ENCODE measurements around the gene NR2F1-AS1. TPM values are rescaled to one million over a fixed set of nuclear protein-coding genes. Genes with fewer than 3 reads are reported as not detected.
"Not testable (repeated sequence)": the region's sequence is repeated elsewhere in the genome, so short reads cannot be mapped to it uniquely, and the experiment has no call there.

The NR2F1-AS1 gene
- total RNA-seq, 2 experiments from 2014 or later, result not detected

DNA sequence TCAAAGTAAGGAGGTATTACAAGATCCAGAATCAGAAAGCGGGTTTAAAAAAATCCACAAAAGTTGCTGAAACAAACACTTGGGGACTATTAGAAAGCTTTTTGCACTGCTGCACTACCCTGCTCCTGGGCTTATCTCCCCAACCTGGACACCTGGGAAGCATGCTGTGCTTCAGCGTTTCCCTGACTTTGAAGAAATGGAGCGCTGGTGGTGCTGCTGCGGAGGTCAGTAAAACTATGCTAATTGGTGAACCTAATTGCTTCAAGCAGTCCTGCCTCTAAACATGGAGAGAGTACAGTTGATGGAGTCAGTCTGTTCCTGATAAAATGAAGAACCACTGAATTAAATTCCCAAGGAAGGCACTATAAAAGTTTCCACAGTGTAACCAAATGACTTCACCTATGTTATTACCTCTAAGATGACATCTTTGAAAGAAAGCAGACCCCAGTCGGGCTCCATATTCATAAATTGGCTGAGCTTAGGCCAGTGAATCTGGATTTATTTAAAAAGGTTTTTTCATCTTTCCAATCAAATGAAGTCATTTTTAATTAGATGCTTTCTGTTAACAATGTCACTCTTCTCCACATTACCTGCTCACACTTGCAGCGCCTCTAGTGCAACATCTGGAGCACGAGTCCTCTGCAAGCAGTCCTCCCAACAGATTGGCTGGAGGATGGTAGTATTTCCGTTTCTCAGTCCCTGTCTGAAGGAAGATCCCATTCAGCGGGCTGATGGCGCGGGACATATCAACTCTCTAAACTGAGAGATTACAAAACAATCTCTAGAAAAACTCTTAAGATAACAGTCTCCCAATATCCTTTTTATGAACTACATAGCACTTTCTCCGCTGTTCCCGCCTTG lies 11.5 kb downstream of the NR2F1-AS1 start:
- ChIA-PET POLR2A (no interaction called here), CTCF (no interaction called here)

DNA sequence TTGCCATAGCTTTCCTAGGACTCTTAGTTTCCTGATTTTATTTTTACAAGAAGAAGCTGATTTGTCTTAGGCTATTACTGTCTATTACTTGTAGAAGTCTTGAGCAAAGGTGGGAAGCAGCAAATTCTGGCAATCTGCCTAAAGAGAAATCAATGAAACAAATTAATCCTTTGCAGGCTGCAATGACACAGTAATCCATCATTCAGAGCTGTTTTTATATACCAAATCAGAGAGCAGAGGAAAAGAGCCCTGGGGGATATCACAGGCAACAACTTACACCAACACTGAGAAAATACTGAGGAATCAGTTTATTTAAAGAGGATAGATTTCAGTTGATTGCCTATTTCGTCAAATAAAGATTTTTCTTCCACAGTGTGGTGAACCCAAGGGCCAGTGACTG lies 13.6 kb downstream of the NR2F1-AS1 start:
- ChIA-PET CTCF (no interaction called here), POLR2A (no interaction called here)

DNA sequence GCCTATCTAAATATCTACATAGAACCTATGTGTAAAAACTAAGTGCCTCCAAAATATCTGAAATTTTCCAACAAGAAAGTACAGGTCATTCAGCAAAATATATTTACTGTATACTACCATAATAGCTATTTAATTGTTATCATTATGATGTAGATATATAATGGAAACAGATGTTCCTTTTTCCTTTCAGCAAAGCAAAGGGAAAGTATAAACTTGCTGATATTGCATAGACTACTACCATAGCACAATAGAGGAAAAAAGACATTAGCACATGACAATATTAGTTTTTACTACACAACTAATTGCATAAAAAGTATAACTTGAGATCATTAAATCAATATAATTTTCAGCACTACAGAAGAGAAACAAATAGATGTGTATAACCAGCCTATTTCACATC lies 14.9 kb downstream of the NR2F1-AS1 start:
- ChIA-PET POLR2A (no interaction called here), CTCF (no interaction called here)

DNA sequence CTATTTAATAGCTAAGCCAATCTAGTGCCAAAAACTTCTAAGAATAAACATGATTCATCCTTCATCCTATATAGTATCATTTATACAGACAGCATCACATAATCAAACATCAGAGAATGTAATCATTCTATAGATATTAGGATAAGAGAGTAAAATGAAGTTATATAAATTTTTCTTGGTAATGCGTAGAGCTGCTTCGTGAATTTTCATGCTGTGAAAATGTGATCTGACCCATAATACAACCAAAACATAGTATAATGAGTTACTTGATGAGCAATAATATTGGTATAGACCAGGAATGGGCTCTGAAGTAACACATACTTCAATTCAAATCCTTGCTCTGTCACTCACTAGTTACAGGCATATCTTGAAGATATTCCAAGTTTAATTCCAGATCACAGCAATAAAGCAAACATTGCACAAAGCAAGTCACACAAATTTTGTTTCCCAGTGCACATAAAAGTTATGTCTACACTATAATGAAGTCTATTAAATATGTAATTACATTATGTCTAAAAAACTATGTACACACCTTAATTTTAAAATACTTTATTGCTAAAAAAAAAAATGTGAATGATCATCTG lies 23.9 kb downstream of the NR2F1-AS1 start:
- CTCF ChIA-PET, result no interaction called here
- POLR2A ChIA-PET, result no interaction called here

DNA sequence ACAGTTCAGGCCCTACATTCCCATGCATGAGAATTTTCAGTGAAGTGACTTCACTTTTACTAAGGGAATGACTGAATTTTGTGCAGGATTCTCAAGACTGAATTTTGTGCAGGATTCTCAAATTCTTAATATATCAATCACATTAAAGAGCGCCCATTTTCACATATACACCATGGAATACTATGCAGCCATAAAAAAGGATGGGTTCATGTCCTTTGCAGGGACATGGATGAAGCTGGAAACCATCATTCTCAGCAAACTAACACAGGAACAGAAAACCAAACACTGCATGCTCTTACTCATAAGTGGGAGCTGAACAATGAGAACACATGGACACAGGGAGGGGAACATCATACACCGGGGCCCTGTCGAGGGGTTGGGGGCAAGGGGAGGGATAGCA lies 31.4 kb downstream of the NR2F1-AS1 start:
- CTCF ChIA-PET, POLR2A ChIA-PET: not testable (repeated sequence)

DNA sequence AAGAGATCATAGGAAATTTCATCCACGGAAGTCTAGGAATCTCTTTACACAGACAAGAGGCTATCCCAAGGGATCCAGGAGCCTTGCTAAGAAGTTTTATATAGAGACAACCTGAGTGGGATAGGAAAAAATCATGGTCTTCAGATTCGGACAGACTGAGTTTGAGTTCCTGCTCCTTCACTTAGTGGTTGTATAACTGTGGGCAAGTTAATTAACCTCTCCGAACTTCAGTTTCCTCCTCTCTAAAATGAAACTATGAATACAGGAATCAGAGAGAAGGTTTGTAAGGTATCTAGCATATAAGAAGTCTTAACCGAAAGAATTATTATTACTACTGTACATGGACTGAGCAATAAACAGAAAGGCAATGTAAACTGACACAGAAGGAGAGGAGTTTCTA lies 35.1 kb downstream of the NR2F1-AS1 start:
- POLR2A ChIA-PET, result no interaction called here
- CTCF ChIA-PET, result no interaction called here

DNA sequence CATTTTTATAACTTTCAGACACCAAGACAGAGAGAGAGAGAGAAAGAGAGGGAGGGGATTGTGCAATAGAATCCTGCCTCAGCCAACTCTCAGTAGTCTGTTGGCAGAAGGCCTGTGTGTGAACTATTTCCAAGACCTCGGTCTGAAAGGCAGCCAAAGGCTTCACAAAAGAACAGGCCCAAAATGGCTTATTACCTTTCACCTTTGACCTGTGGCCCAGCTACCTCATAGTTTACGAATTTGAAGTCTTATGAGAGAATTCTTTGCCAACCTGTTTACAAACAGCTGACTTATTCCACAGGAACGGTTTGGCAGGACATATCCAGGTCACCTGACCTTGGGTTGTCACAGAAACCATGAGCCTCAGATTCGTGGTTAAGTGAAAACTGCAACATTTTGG lies 48.6 kb downstream of the NR2F1-AS1 start:
- POLR2A ChIA-PET, result no interaction called here
- CTCF ChIA-PET, result no interaction called here

DNA sequence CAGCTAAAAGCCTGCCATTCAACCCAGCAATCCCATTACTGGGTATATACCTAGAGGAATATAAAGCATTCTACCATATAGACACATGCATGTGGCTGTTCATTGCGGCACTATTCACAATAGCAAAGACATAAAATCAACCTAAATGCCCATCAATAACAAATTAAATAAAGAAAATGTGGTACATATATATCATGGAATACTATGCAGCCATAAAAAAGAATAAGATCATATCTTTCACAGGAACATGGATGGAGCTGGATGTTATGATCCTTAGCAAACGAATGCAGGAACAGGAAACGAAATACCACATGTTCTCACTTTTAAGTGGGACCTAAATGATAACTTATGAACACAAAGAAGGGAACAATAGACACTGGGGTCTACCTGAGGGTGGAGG lies 59.2 kb downstream of the NR2F1-AS1 start:
- CTCF ChIA-PET, POLR2A ChIA-PET: not testable (repeated sequence)

DNA sequence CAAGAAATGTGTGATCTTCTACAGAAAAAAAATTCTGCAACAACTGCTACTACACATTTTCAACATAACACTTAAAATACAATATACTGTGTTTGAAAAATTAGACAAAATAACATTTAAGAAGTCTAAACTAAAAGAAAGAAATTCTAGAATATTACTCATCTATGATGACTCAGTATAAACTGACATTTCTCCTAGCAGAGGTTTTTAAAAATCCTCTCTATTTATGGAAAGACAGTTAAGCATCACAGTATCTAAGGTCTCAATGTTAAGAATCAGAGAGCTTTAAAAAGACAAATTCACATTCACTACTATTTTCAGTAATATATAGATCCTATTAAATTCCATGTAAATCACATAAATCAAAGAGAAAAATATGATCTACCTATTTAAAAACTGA lies 61.3 kb downstream of the NR2F1-AS1 start:
- CTCF ChIA-PET, result no interaction called here
- POLR2A ChIA-PET, result no interaction called here

DNA sequence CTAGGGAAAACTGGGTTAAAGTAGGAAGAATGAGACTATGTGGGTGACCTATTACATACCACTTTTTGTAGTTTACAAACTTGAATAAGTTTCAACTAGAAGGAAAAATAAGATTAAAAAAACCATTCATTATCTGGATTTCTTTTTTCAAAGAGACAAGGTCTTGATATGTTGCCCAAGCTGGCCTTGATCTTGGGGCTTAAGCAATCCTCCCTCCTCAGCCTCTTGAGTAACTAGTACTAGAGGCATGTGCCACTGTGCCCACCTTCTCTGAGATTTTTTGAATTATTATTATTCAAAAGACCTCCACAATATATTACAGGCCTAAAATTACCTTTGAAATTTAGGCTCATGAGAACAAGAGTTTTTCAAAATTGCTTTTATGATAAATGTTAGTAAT lies 63.2 kb downstream of the NR2F1-AS1 start:
- POLR2A ChIA-PET, result no interaction called here
- CTCF ChIA-PET, result no interaction called here

DNA sequence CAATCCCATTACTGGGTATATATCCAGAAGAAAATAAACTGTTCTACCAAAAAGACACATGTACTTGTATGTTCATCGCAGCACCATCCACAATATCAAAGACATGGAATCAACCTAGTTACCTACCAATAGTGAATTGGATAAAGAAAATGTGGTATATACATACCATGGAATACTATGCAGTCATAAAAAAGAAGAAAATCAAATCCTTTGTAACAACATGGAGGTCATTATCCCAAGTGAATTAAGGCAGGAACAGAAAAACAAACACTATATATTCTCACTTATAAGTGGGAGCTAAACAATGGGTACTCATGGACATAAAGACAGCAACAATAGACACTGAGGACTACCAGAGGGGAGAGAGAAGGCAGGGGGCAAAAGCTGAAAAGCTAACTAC lies 67.7 kb downstream of the NR2F1-AS1 start:
- CTCF ChIA-PET, result no interaction called here
- POLR2A ChIA-PET, result no interaction called here

DNA sequence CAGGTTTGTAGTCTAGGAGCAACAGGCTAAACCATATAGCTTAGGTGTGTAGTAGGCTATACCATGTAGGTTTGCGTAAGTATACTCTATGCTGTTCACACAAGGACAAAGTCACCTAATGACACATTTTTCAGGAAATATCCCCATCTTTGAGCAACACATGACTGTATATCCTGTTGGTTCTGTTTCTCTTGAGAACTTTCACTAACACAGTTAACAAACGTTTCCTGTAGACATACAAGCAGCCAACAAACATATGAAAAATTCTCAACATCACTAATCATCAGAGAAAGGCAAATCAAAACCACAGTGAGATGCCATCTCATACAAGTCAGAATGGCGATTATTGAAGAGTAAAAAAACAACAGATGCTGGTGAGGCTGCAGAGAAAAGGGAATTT lies 68.2 kb downstream of the NR2F1-AS1 start:
- ChIA-PET POLR2A (no interaction called here), CTCF (no interaction called here)

DNA sequence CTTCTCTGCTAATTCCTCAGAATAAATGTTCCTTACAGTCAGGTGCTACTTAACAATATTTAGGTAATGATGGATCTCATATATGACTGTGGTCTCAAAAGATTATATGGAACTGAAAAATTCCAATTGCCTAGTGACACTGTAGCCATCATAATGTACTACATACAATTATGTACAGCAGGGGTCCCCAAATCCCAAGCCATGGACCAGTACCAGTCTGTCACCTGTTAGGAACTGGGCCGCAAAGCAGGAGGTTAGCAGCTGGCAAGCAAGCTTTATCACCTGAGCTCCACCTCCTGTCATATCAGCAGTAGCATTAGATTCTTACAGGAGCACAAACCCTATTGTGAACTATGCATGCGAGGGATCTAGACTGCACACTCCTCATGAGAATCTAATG lies 69.6 kb downstream of the NR2F1-AS1 start:
- CTCF ChIA-PET, result no interaction called here
- POLR2A ChIA-PET, result no interaction called here

DNA sequence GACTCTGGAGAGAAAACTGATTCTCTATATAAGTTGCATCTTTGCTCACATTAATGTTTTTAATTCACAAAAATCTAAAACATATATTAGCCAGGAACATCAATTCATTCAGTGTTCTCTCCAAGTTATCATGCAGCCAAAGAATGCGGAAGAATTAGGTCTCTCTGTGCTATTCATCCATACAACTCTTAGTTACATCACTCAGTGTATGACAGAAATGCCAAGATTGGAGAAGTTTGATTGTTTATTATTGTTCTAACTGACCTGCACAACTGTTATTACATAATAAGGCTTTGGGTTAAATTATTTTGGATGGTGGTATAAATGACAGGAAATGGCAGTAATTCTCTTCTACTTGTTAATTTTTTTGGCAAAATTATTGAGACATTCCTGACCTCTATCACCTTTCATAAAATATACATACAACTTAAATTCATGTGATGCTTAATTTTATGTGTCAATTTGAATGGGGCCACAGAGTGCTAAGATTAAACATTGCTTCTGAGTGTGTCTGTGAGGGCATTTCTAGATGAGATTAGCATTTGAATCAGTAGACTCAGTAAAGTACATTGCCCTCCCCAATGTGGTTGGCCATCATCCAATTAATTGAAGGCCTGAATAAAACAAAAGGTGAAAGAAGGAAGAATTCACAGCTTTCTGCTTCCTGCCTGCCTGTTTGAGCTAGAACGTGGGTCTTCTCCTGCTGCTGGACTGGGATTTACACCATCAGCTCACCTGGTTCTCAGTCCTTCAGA lies 70.2 kb downstream of the NR2F1-AS1 start:
- ChIA-PET POLR2A (no interaction called here), CTCF (no interaction called here)

DNA sequence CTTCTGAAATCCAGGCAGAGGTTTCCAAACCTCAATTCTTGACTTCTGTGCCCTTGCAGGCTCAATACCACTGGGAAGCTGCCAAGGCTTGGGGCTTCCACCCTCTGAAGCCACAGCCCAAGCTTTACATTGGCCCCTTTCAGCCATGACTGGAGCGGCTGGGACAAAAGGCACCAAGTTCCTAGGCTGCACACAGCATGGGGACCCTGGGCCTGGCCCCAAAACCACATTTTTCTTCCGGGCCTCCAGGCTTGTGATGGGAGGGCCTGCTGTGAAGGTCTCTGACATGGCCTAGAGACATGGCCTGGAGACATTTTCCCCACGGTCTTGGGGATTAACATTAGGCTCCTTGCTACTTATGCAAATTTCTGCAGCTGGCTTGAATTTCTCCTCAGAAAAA lies 75.5 kb downstream of the NR2F1-AS1 start:
- CTCF ChIA-PET, POLR2A ChIA-PET: not testable (repeated sequence)

DNA sequence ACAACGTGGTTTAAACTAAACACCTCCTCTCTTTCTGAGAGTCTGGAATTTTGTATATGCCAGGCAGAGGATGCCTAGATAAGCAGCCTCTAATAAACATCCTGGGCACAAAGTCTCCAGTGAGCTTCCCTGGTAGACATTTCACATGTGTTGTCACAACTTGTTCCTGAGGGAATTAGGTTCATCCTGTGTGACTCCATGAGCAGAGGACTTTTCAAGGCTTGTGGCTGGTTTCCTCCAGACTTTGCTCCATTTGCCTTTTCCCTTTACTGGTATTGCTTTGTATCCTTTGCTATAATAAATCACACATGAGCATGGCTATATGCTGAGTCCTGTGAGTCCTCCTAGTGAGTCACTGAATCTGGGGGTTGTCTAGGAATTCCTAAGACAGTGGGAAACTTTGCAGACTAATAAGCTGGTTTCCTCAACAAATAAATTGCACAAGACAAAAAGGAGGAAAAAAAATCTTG lies 77.4 kb downstream of the NR2F1-AS1 start:
- CTCF ChIA-PET, result no interaction called here
- POLR2A ChIA-PET, result no interaction called here

DNA sequence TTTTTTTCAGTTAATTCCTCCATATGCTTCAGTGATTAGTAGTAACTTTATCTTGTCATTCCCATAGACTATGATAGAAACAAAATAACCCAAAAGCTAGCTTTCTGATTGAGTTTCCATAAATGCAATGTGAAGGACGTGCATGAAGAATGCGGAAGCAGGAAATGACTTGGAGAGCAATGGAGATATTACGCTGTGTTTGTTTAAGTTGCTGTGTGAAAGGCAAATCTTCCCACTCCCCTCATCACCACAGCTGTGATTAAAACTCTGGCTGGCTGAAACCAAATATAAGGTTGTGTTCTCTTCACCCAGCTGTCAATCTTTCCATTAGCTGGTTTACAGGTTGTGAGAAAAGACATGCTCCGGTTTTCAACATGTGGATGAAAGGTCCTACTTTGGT lies 83.9 kb downstream of the NR2F1-AS1 start:
- ChIA-PET POLR2A (no interaction called here), CTCF (no interaction called here)

DNA sequence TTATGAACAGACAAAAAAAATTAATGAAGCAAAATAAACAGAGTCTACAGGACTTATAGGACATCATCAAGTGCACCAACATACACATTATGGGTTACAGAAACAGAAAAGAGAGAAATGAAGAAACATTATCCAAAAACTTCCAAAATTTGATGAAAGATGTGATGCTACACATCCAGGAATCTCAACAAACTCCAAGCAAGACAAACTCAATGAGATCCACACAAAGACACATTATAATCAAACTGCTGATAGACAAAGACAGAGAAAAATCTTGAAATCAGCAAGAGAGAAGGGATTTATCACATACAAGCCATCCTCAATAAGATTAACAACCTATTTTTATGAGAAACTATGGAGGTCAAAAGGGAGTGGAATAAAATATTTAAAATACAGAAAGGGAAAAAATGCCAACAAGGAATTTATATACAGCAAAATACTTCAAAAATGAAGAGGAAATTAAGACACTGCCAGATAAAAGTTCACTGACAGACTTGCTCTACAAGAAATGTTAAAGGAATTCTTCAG lies 101.0 kb downstream of the NR2F1-AS1 start:
- CTCF ChIA-PET, result no interaction called here
- POLR2A ChIA-PET, result no interaction called here

DNA sequence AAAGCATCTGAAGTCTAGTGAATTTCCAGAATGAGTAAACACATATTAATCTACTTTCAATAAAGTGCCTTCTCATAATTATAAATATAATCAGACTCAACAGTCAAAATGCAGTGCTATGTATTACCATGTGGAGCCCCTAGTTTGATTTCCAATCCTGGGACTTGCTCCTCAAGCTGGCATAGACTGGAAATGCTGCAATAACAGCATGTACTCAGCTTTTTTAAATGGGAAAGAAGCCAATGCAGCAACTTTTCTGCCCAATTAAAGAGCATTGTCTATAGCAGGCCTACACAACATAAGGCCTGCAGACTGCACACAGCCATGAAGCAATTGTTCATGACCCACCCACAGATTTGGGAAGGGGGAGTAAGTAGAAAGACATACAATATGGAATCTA lies 103.2 kb downstream of the NR2F1-AS1 start:
- CTCF ChIA-PET, result no interaction called here
- POLR2A ChIA-PET, result no interaction called here

DNA sequence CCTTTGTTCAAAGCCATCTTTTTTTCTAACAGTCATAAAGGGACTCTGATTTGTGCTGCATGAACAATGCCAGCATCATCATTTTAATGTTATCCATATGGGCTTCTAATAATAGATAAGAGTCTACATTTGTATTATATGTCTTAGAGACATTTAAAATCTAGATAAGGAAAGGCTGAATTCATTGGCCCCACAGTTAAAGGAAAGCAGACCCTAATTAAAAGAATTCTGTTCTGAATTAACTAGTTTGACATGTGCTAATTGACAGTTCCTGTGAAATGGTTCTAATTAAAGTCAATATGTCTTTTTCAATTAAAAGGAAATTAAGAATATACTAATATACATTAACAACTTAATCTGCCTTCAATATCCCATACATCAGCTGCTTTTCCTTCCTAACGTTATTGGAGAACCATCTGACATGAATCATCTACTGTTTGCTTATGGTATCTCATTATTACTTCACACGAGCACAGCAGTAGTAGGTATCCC lies 104.7 kb downstream of the NR2F1-AS1 start:
- ChIA-PET CTCF (no interaction called here), POLR2A (no interaction called here)

DNA sequence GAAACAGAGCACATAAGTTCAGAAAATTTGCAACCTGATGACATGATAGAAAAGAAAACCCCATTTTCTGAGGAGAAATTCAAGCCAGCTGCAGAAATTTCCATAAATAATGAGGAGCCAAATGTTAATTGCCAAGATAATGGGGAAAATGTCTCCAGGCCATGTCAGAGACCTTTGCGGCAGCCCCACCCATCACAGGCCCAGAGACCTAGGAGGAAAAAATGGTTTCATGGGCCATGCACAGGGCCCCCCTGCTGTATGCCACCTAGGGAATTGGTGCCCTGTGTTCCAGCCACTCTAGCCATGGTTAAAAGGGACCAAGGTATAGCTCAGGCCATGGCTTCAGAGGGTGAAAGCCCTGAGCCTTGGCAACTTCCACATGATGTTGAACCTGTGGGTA lies 118.1 kb downstream of the NR2F1-AS1 start:
- ChIA-PET POLR2A (no interaction called here), CTCF (no interaction called here)
